Hepatocyte (in vitro differentiated cells): ENCODE data around the gene SPATA2.

ENCODE experiments used
- EZH2 ChIP-seq: fragments of 200-600 bp; sonication (generic); IDR thresholded peaks from 2 replicates; pipeline ENCODE4 v1.6.1; 2016; ENCODE audit warnings: antibody characterized with exemption, mild to moderate bottlenecking, borderline replicate concordance
- TF ChIP-seq, protein P1 (sequence below): fragments of 200-600 bp; sonication (generic); IDR thresholded peaks from 2 replicates; pipeline ENCODE4 v1.5.1; 2016; ENCODE audit warnings: antibody characterized with exemption, mild to moderate bottlenecking; ENCODE audit not compliant: poor library complexity

DNA sequence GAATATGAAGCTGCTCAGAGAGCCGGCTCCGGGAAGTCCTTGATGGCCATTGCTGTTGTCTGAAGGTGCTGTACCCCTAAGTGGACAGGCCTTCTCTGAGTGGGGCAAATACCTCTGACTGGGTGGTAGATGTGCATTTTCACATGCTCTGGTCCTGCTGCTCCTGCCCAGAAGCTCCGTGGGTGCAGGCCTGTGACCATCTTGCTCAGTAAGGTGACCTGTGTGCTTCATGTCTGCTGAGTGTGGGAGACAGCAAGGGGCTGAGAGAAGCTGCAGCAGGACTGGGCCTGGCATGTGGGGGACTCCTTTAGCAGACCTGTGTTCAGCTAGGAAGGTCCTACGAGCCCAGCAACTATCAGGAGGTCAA is 5.0 kb downstream of the SPATA2 start:
- TF ChIP-seq, protein P1, sequence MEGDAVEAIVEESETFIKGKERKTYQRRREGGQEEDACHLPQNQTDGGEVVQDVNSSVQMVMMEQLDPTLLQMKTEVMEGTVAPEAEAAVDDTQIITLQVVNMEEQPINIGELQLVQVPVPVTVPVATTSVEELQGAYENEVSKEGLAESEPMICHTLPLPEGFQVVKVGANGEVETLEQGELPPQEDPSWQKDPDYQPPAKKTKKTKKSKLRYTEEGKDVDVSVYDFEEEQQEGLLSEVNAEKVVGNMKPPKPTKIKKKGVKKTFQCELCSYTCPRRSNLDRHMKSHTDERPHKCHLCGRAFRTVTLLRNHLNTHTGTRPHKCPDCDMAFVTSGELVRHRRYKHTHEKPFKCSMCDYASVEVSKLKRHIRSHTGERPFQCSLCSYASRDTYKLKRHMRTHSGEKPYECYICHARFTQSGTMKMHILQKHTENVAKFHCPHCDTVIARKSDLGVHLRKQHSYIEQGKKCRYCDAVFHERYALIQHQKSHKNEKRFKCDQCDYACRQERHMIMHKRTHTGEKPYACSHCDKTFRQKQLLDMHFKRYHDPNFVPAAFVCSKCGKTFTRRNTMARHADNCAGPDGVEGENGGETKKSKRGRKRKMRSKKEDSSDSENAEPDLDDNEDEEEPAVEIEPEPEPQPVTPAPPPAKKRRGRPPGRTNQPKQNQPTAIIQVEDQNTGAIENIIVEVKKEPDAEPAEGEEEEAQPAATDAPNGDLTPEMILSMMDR, result no peak
- no peak for TF ChIP-seq EZH2
